ENCODE data around the gene DLEC1. TPM values are rescaled to one million over a fixed set of nuclear protein-coding genes. Genes with fewer than 3 reads are reported as not detected.

DLEC1 gene
- total RNA-seq, 4 donors from 2014 or later = 0.20 to 4.1 (median 1.4) TPM

DNA sequence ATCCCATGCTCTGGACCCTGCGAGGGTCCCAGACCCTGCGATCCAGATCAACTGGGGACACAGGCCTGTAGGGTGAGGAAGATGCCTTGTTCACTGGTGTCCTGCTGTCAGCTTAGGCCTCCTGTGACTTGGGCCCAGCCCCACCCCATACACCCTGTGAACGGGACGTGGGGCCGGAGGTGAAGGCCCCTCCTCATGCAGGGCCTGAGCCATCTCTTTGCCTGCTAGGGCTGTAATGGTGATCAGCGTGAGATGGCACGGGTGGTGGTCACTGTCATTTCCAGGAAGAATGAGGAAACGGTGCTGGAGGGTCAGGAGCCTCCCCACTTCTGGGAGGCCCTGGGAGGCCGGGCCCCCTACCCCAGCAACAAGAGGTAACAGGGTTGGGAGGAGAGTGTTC lies 36.1 kb upstream of the DLEC1 start:
- in situ Hi-C loops (cut with MboI; ENCODE audit: low pct_ligation_motif_present in 1 of 4, low pct_unique_long_range_greater_than_20kb in 1 of 4, low sequenced_read_pairs in 3 of 4) (no loop called here), intact Hi-C loops (cut with DNase I; ENCODE audit: low total_unique reads) (no loop called here)
- peaks cover 0 to 13% (median 0%) of the 10 kb centered on the region in 4 donors for H3K36me3 ChIP-seq
- WGBS, 2 donors (ENCODE audit: low coverage in 1 of 2) = 79 to 80% methylated on average over 3 to 9 of the region's 9 CpGs
- H3K4me3 ChIP-seq = no peak overlapping the region
- peaks cover 24 to 47% (median 39%) of the 10 kb centered on the region in 4 donors for H3K4me1 ChIP-seq
- H3K9me3 ChIP-seq = no peaks in the 10 kb centered on the region
- no peaks in the 10 kb centered on the region for H3K27me3 ChIP-seq
- TF ChIP-seq, protein P1, sequence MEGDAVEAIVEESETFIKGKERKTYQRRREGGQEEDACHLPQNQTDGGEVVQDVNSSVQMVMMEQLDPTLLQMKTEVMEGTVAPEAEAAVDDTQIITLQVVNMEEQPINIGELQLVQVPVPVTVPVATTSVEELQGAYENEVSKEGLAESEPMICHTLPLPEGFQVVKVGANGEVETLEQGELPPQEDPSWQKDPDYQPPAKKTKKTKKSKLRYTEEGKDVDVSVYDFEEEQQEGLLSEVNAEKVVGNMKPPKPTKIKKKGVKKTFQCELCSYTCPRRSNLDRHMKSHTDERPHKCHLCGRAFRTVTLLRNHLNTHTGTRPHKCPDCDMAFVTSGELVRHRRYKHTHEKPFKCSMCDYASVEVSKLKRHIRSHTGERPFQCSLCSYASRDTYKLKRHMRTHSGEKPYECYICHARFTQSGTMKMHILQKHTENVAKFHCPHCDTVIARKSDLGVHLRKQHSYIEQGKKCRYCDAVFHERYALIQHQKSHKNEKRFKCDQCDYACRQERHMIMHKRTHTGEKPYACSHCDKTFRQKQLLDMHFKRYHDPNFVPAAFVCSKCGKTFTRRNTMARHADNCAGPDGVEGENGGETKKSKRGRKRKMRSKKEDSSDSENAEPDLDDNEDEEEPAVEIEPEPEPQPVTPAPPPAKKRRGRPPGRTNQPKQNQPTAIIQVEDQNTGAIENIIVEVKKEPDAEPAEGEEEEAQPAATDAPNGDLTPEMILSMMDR (IDR thresholded peaks at IDR 0.05) = no peak
- no peak for TF ChIP-seq POLR2AphosphoS5 (IDR thresholded peaks at IDR 0.05)
- TF ChIP-seq POLR2A (IDR thresholded peaks at IDR 0.05) = no peak
- no peak for TF ChIP-seq EP300 (IDR thresholded peaks at IDR 0.05; ENCODE audit: low read depth)
- peak; percentile 8 for DNase-seq
- H3K27ac ChIP-seq = peak overlapping the region; percentile 80 to 88 (median 85)

DNA sequence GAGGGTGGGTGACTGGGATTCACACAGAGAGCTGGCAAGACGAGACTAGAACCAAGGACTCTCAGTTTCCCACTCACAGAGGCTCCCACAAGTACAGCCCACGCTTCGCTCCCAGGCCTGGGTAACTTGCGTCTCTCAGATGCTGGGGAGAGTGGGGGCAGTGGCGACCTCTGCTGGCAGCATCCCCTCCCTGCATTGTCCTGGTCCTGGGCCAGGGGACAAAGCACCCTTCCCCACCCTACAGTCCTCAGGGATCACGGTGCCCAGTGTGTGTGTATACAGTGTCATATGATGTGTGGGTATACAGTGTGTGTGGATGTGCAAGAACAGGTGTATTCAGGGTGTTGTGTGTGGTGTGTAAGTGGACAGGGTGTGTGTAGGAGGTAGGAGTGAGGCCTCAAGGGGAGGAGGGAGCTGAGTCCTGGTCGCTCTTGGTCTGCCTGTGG lies 35.6 kb upstream of the DLEC1 start:
- peak; percentile 79 for DNase-seq
- no peaks in the 10 kb centered on the region for H3K9me3 ChIP-seq
- in situ Hi-C loops (cut with MboI; ENCODE audit: low pct_ligation_motif_present in 1 of 4, low pct_unique_long_range_greater_than_20kb in 1 of 4, low sequenced_read_pairs in 3 of 4) (no loop called here), intact Hi-C loops (cut with DNase I; ENCODE audit: low total_unique reads) (no loop called here)
- WGBS, 2 donors (ENCODE audit: low coverage in 1 of 2) = 18 to 29% methylated on average over 1 to 7 of the region's 7 CpGs
- TF ChIP-seq, protein P1 (IDR thresholded peaks at IDR 0.05) = peak; percentile 68 to 96 (median 86)
- no peak for TF ChIP-seq EP300 (IDR thresholded peaks at IDR 0.05; ENCODE audit: low read depth)
- TF ChIP-seq POLR2AphosphoS5 (IDR thresholded peaks at IDR 0.05) = no peak
- TF ChIP-seq POLR2A (IDR thresholded peaks at IDR 0.05) = no peak
- peak overlapping the region; percentile 80 to 88 (median 85) for H3K27ac ChIP-seq
- no peaks in the 10 kb centered on the region for H3K27me3 ChIP-seq
- H3K36me3 ChIP-seq = peaks cover 0 to 13% (median 0%) of the 10 kb centered on the region in 4 donors
- H3K4me1 ChIP-seq = peaks cover 19 to 43% (median 35%) of the 10 kb centered on the region in 4 donors
- no peak overlapping the region for H3K4me3 ChIP-seq

DNA sequence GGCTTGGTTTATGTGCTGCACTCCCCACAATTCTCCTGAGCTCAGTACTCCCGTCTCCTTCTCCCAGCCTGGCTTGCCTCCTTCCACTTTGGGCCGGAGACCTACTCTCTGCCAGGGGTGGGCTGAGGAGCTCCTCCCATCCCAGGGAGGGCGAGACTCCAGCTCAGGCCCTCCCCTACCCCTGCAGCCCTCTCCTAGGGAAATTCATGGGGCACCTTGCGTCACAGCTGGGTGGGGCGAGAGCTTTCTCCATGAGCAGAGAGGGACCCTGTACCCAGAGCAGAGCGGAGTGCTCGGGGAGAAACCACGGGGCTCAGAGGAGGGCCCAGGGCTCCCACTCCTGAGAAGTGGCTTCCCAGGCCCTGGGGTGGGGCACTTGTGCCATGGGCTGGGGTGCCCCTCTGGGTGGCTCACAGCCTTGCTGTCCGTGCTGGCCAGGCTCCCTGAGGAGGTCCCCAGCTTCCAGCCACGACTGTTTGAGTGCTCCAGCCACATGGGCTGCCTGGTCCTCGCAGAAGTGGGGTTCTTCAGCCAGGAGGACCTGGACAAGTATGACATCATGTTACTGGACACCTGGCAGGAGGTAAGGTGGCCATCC lies 35.1 kb upstream of the DLEC1 start:
- in situ Hi-C loops (cut with MboI; ENCODE audit: low pct_ligation_motif_present in 1 of 4, low pct_unique_long_range_greater_than_20kb in 1 of 4, low sequenced_read_pairs in 3 of 4) = no loop called here
- H3K36me3 ChIP-seq = peaks cover 0 to 13% (median 0%) of the 10 kb centered on the region in 4 donors

DNA sequence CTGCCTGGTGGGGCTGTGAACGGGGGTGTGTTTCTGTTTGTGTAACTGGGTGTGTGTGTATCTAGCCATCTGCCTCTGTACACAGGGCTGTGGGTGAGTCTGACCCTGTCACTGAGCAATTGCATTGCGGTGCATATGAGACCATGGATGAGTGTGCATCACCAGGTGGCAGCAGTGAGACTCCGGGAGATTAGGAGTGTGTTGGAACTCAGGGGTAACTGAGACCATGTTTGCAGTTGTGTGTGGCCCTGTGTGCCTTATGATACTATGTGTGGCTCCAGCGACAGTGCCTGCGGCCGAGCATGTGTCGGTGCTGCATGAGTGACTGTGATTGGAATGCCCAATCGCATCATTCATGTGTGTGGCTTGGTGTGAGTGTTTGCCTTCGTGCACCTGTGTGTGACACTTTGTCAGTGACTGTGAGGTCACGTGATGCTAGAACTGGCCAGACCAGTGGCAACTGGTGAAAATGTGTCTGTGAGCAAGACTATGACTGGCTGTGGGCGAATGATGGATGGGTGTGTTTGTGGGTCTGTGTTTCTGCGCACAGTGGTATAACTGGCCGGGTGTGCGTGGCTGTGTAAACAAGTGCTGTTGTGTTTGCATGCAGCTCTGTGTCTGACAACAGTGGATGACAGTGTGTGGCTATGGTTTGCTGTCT lies 34.5 kb upstream of the DLEC1 start:
- Histone ChIP-seq H3K4me1 (peaks cover 16 to 36% (median 28%) of the 10 kb centered on the region in 4 donors), H3K4me3 (no peak overlapping the region), H3K27me3 (no peaks in the 10 kb centered on the region), H3K27ac (peak overlapping the region; percentile 80 to 88 (median 85)), H3K36me3 (peaks cover 0 to 13% (median 0%) of the 10 kb centered on the region in 4 donors), H3K9me3 (no peaks in the 10 kb centered on the region)
- peak; percentile 94 for DNase-seq
- TF ChIP-seq POLR2A (IDR thresholded peaks at IDR 0.05) (no peak), POLR2AphosphoS5 (IDR thresholded peaks at IDR 0.05) (peak in 2 of 3 donors; percentile 46 to 70), EP300 (IDR thresholded peaks at IDR 0.05; ENCODE audit: low read depth) (peak; percentile 62)
- TF ChIP-seq, protein P1 (IDR thresholded peaks at IDR 0.05) = peak; percentile 54 to 91 (median 73)
- in situ Hi-C loops (cut with MboI; ENCODE audit: low pct_ligation_motif_present in 1 of 4, low pct_unique_long_range_greater_than_20kb in 1 of 4, low sequenced_read_pairs in 3 of 4) (no loop called here), intact Hi-C loops (cut with DNase I; ENCODE audit: low total_unique reads) (no loop called here)
- 62% methylated on average over 13 of the region's 14 CpGs; no CpG with 5 or more reads in 1 of the 2 donors for WGBS, 2 donors (ENCODE audit: low coverage in 1 of 2)

More for the DNA sequence above, 35.1 kb upstream of the DLEC1 start:
- H3K4me1 ChIP-seq = peaks cover 16 to 39% (median 32%) of the 10 kb centered on the region in 4 donors
- no peak overlapping the region for H3K4me3 ChIP-seq
- intact Hi-C loops (cut with DNase I; ENCODE audit: low total_unique reads) = no loop called here
- no peaks in the 10 kb centered on the region for H3K9me3 ChIP-seq
- peak overlapping the region; percentile 80 to 88 (median 85) for H3K27ac ChIP-seq
- WGBS, 2 donors (ENCODE audit: low coverage in 1 of 2) = 59% methylated on average over 10 of the region's 11 CpGs; no CpG with 5 or more reads in 1 of the 2 donors
- no peaks in the 10 kb centered on the region for H3K27me3 ChIP-seq
- TF ChIP-seq POLR2AphosphoS5 (IDR thresholded peaks at IDR 0.05) (no peak), EP300 (IDR thresholded peaks at IDR 0.05; ENCODE audit: low read depth) (no peak), POLR2A (IDR thresholded peaks at IDR 0.05) (no peak)
- TF ChIP-seq, protein P1 (IDR thresholded peaks at IDR 0.05) = no peak
- DNase-seq = peak; percentile 68
